ENCODE results near the gene PISD.
"Not testable (repeated sequence)": the region's sequence is repeated elsewhere in the genome, so short reads cannot be mapped to it uniquely, and the experiment has no call there.

The PISD gene

DNA sequence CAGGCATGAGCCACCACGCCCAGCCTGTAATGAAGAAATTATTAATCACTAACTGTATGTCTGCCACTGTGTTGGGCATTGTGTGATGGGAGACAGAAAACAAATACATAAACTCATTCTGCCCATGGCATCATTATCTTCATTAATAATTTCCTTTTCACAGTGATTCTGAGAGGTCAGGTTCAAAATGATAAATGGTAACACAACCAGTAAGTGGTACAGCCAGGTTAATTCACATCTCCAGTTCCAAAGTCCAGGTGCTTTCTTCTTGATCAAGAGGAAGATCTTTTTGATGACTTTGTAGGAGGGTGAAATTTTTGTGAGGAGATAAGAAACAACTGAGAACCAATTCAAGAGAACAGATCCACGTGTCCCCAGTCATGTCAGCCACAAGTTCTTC, 66.7 kb downstream of the PISD start:
- ATAC-seq = no peak
- no peak for TF ChIP-seq TCF4 (CRISPR knock-in tag; IDR thresholded peaks at IDR 0.05; ENCODE audit: borderline replicate concordance)
- no peak for TF ChIP-seq ESRRG (CRISPR knock-in tag; IDR thresholded peaks at IDR 0.05)
- TF ChIP-seq, protein P1, sequence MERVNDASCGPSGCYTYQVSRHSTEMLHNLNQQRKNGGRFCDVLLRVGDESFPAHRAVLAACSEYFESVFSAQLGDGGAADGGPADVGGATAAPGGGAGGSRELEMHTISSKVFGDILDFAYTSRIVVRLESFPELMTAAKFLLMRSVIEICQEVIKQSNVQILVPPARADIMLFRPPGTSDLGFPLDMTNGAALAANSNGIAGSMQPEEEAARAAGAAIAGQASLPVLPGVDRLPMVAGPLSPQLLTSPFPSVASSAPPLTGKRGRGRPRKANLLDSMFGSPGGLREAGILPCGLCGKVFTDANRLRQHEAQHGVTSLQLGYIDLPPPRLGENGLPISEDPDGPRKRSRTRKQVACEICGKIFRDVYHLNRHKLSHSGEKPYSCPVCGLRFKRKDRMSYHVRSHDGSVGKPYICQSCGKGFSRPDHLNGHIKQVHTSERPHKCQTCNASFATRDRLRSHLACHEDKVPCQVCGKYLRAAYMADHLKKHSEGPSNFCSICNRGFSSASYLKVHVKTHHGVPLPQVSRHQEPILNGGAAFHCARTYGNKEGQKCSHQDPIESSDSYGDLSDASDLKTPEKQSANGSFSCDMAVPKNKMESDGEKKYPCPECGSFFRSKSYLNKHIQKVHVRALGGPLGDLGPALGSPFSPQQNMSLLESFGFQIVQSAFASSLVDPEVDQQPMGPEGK (CRISPR knock-in tag; IDR thresholded peaks at IDR 0.05; ENCODE audit: borderline replicate concordance) = no peak
- TF ChIP-seq, protein P2, sequence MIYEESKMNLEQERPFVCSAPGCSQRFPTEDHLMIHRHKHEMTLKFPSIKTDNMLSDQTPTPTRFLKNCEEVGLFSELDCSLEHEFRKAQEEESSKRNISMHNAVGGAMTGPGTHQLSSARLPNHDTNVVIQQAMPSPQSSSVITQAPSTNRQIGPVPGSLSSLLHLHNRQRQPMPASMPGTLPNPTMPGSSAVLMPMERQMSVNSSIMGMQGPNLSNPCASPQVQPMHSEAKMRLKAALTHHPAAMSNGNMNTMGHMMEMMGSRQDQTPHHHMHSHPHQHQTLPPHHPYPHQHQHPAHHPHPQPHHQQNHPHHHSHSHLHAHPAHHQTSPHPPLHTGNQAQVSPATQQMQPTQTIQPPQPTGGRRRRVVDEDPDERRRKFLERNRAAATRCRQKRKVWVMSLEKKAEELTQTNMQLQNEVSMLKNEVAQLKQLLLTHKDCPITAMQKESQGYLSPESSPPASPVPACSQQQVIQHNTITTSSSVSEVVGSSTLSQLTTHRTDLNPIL (CRISPR knock-in tag; IDR thresholded peaks at IDR 0.05; ENCODE audit: low read depth) = no peak
- TF ChIP-seq BACH2 (CRISPR knock-in tag; IDR thresholded peaks at IDR 0.05; ENCODE audit: borderline replicate concordance) = no peak
- no peak for TF ChIP-seq ARNTL (CRISPR knock-in tag; IDR thresholded peaks at IDR 0.05; ENCODE audit: borderline replicate concordance, low read depth)
- no peak for TF ChIP-seq ISL1 (CRISPR knock-in tag; IDR thresholded peaks at IDR 0.05)
- no peak for TF ChIP-seq ZFP30 (CRISPR knock-in tag; IDR thresholded peaks at IDR 0.05)
- TF ChIP-seq SNAI2 (CRISPR knock-in tag; IDR thresholded peaks at IDR 0.05) = no peak
- no peak for TF ChIP-seq ZC3H10 (CRISPR knock-in tag; IDR thresholded peaks at IDR 0.05)
- no peak for TF ChIP-seq OSR1 (CRISPR knock-in tag; IDR thresholded peaks at IDR 0.05)
- TF ChIP-seq, protein P3, sequence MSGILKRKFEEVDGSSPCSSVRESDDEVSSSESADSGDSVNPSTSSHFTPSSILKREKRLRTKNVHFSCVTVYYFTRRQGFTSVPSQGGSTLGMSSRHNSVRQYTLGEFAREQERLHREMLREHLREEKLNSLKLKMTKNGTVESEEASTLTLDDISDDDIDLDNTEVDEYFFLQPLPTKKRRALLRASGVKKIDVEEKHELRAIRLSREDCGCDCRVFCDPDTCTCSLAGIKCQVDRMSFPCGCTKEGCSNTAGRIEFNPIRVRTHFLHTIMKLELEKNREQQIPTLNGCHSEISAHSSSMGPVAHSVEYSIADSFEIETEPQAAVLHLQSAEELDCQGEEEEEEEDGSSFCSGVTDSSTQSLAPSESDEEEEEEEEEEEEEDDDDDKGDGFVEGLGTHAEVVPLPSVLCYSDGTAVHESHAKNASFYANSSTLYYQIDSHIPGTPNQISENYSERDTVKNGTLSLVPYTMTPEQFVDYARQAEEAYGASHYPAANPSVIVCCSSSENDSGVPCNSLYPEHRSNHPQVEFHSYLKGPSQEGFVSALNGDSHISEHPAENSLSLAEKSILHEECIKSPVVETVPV (CRISPR knock-in tag; IDR thresholded peaks at IDR 0.05) = no peak
- no peak for TF ChIP-seq ZNF70 (CRISPR knock-in tag; IDR thresholded peaks at IDR 0.05)
- TF ChIP-seq, protein P4, sequence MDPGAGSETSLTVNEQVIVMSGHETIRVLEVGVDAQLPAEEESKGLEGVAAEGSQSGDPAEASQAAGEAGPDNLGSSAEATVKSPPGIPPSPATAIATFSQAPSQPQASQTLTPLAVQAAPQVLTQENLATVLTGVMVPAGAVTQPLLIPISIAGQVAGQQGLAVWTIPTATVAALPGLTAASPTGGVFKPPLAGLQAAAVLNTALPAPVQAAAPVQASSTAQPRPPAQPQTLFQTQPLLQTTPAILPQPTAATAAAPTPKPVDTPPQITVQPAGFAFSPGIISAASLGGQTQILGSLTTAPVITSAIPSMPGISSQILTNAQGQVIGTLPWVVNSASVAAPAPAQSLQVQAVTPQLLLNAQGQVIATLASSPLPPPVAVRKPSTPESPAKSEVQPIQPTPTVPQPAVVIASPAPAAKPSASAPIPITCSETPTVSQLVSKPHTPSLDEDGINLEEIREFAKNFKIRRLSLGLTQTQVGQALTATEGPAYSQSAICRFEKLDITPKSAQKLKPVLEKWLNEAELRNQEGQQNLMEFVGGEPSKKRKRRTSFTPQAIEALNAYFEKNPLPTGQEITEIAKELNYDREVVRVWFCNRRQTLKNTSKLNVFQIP (CRISPR knock-in tag; IDR thresholded peaks at IDR 0.05; ENCODE audit: borderline replicate concordance, low read depth) = no peak
- no peak for TF ChIP-seq PPARA (CRISPR knock-in tag; IDR thresholded peaks at IDR 0.05; ENCODE audit: borderline replicate concordance)

DNA sequence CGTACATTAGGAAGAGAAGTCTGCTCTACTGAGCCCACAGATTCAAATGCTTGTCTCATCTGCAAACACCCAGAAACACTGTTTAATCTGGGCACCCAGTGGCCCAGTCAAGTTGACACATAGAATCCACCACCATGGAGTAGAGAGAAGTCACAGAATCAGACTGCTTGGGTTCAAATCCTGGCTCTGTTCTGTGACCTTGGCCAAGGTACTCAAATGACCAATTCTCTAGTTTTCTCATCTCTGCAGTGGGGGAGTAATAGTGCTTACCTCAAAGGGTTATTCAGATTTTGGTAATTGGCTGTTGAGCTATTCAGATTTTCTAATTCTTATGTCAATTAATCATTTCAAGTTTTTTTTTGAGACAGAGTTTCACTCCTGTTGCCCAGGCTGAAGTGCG, 71.9 kb downstream of the PISD start:
- ATAC-seq = not testable (repeated sequence)

DNA sequence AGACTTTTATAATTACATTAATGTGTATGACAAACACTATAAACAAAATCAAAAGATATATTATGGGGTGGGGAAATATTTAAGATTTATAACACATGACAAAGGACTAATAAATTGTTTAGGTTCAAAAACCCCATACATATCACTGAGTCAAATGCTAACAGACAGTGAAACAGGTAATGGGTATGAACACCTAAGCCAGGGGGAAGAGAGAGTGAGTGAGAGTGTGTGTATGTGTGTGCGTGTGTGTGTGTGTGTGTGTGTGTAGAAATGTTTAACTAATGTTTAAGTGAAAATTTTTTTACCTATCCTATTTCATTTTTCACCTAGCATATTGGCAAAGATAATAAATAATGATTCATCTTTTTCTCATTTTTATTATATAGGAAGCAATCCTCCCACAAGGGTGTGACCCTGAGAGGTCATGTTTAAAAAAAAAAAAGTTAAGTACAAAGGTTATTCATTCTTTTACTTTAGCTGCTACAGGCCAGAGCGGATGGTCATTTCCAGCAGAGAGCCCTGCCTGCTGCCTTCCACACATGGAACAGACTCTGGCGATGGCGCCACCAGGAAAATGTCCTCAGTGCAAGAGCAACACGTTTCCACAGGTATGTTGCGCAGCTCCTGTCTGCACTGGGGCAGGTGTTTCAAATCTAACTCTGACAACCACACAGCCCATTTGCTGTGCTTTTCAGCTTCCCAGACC, 72.9 kb downstream of the PISD start:
- no peak for TF ChIP-seq ZC3H10 (CRISPR knock-in tag; IDR thresholded peaks at IDR 0.05)
- no peak for TF ChIP-seq ZFP3 (CRISPR knock-in tag; IDR thresholded peaks at IDR 0.05)
- no peak for TF ChIP-seq ARNTL (CRISPR knock-in tag; IDR thresholded peaks at IDR 0.05; ENCODE audit: borderline replicate concordance, low read depth)
- TF ChIP-seq ZNF8 (CRISPR knock-in tag; IDR thresholded peaks at IDR 0.05) = no peak
- no peak for TF ChIP-seq CSDC2 (CRISPR knock-in tag; IDR thresholded peaks at IDR 0.05)
- no peak for ATAC-seq

DNA sequence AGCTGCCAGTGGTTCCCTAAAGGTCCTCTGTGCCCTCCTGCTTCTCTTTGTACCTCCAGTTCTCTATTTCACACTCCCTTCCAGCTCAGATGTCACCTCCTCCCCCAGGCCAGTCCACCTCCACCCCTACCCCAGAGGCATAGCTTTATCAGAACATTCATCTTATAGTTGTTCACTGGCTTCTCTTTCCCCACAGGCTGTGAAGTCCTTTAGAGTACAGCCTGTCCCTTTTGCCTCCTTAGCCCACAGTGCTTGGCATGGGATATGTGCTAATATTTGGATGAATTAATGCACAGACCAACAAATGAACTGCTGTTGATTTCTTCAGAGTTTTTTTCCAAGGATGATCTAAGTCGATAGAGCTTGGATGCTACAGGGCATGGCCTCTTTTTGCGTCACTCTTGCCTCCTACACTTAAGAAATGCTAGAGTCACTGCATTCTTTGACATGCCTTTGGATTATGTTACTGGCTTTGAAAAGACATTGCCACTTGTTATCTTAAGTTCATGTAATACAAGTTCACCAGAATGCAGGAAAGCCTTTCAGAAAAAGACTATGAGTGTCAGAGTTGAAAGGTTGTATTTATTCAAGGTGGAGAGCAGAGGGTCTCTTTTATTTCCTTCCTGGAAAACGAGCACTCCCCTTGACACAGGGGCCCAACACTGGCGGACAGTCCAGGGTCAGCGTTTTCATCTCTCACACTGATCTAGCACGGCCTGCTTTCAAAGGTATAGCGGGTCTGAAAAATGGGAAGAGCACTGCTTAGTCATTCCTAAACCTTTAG, 75.7 kb downstream of the PISD start:
- no peak for ATAC-seq
- TF ChIP-seq ZFP3 (CRISPR knock-in tag; IDR thresholded peaks at IDR 0.05) (no peak), BACH2 (CRISPR knock-in tag; IDR thresholded peaks at IDR 0.05; ENCODE audit: borderline replicate concordance) (no peak), TOX (CRISPR knock-in tag; IDR thresholded peaks at IDR 0.05; ENCODE audit: borderline replicate concordance) (no peak), ARNTL (CRISPR knock-in tag; IDR thresholded peaks at IDR 0.05; ENCODE audit: borderline replicate concordance, low read depth) (no peak), PPARA (CRISPR knock-in tag; IDR thresholded peaks at IDR 0.05; ENCODE audit: borderline replicate concordance) (no peak), RARB (CRISPR knock-in tag; IDR thresholded peaks at IDR 0.05) (no peak), ZC3H10 (CRISPR knock-in tag; IDR thresholded peaks at IDR 0.05) (no peak), ZFP30 (CRISPR knock-in tag; IDR thresholded peaks at IDR 0.05) (no peak)
- TF ChIP-seq, protein P4 (CRISPR knock-in tag; IDR thresholded peaks at IDR 0.05; ENCODE audit: borderline replicate concordance, low read depth) = no peak
- TF ChIP-seq, protein P3 (CRISPR knock-in tag; IDR thresholded peaks at IDR 0.05) = no peak
- TF ChIP-seq, protein P2 (CRISPR knock-in tag; IDR thresholded peaks at IDR 0.05; ENCODE audit: low read depth) = no peak
- TF ChIP-seq, protein P1 (CRISPR knock-in tag; IDR thresholded peaks at IDR 0.05; ENCODE audit: borderline replicate concordance) = no peak

All from SK-N-SH treated with all-trans-retinoic acid at 6 μM for 48 hours (cell line).